DOHH2 (cell line): ENCODE results near the gene CYP4F11.

ENCODE experiments used
- EZH2phosphoT487 ChIP-seq: fragments of 200-600 bp; sonication (generic); IDR thresholded peaks from 2 replicates; pipeline ENCODE4 v1.6.1; 2017; ENCODE audit warnings: borderline replicate concordance, mild to moderate bottlenecking, antibody characterized with exemption, low read length, moderate library complexity, mixed read lengths
- TF ChIP-seq, protein P1 (sequence below): fragments of 200-600 bp; sonication (generic); IDR thresholded peaks from one replicate; pipeline ENCODE4 v1.5.1; 2014; ENCODE audit warnings: antibody characterized with exemption, mild to moderate bottlenecking, low read depth, low read length; ENCODE audit not compliant: poor library complexity, severe bottlenecking

DNA sequence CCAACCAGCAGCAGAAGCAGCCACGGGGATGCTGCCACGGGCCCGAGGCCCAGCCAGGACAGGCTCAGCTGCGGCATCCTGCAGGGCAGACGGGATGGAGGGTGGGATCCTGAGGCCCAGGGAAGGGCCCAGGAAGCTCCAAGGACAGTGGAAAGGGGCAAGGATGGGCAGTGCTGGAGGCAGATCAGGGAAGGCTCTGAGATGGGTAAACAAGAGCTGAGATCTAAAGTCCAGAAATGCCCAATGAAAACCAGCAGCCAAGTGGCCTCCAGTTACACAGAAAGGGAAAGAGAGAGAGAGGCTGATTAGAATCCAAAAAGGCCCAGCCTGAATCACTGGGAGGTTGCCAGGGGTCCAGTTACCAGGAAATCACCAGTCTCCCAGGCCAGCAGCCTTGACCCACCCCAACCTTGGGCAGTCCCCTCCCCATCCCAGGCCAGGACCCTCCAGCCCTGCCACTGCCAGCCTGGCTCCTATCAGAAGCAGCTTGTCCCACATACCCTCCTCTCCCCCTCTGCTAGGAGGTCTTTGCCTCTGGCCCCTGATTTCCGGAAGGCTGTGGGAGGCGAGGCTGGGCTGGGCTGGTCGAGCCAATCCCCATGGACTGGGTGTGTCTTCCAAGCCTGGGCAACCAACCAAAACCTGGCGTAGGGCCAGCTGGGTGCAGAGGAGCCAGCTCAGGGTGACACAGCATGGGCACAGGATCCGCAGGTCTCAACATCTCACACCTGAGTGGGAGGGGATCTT is at the start of gene CYP4F11:
- TF ChIP-seq, protein P1, sequence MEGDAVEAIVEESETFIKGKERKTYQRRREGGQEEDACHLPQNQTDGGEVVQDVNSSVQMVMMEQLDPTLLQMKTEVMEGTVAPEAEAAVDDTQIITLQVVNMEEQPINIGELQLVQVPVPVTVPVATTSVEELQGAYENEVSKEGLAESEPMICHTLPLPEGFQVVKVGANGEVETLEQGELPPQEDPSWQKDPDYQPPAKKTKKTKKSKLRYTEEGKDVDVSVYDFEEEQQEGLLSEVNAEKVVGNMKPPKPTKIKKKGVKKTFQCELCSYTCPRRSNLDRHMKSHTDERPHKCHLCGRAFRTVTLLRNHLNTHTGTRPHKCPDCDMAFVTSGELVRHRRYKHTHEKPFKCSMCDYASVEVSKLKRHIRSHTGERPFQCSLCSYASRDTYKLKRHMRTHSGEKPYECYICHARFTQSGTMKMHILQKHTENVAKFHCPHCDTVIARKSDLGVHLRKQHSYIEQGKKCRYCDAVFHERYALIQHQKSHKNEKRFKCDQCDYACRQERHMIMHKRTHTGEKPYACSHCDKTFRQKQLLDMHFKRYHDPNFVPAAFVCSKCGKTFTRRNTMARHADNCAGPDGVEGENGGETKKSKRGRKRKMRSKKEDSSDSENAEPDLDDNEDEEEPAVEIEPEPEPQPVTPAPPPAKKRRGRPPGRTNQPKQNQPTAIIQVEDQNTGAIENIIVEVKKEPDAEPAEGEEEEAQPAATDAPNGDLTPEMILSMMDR = no peak
- no peak for TF ChIP-seq EZH2phosphoT487
